ENCODE measurements around the gene STBD1.
"Not testable (repeated sequence)": the region's sequence is repeated elsewhere in the genome, so short reads cannot be mapped to it uniquely, and the experiment has no call there.

Gene STBD1

GRCh38 chr4:76341063-76341462 is 34.5 kb downstream of the STBD1 start:
- peak; percentile 74 to 76 for DNase-seq (ENCODE audit: low read depth in 2 of 2)
- H3K4me3 ChIP-seq (replicated peaks in 1 of 2; ENCODE audit: low read depth in 2 of 2, low read length in 2 of 2) = no peak overlapping the region
- no peak for TF ChIP-seq CTCF (IDR thresholded peaks at IDR 0.05; ENCODE audit: low read depth, low read length)

DNA sequence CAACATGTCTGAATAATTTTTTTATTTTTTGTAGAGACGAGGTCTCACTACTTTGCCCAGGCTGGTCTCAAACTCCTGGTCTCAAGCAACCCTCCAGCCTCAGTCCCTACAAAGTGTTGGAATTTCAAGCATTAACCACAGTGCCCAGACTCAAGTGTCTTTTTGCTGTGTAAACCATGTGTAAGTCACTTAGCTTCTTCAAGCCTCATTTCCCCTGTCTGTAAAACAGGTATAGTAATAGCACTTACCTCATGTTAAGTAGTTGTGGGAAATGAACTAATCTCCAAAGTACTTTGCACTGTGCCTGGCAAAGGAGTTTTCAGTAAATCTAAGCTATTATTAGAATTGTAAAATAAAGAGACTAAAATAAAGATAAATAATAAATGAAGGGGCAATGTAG is 35.7 kb downstream of the STBD1 start:
- H3K4me3 ChIP-seq (replicated peaks in 1 of 2; ENCODE audit: low read depth in 2 of 2, low read length in 2 of 2) = no peak overlapping the region
- DNase-seq (ENCODE audit: low read depth in 2 of 2) = no peak

DNA sequence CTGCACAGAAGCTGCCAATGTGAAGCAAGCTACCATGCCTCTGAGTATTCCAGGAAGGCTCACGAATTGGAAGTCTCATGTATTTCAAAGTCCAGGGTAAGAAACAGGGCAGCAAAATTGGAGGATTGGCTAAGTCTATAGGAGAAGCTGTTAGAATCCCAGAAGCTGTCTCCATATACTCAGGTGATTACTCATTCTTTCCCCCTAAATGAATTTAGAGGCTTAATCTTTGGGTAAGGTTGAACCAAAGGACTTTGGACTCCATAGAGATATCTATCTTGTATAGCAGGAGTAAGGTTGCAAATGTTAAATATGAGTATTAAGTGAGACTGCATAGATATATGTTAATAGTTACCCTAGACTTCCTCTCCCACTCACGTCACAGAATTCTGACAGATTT is 36.3 kb downstream of the STBD1 start:
- no peak for DNase-seq (ENCODE audit: low read depth in 2 of 2)
- no peak for TF ChIP-seq CTCF (IDR thresholded peaks at IDR 0.05; ENCODE audit: low read depth, low read length)
- no peak overlapping the region for H3K4me3 ChIP-seq (replicated peaks in 1 of 2; ENCODE audit: low read depth in 2 of 2, low read length in 2 of 2)

More for the DNA sequence above, 35.7 kb downstream of the STBD1 start:
- no peak for TF ChIP-seq CTCF (IDR thresholded peaks at IDR 0.05; ENCODE audit: low read depth, low read length)

DNA sequence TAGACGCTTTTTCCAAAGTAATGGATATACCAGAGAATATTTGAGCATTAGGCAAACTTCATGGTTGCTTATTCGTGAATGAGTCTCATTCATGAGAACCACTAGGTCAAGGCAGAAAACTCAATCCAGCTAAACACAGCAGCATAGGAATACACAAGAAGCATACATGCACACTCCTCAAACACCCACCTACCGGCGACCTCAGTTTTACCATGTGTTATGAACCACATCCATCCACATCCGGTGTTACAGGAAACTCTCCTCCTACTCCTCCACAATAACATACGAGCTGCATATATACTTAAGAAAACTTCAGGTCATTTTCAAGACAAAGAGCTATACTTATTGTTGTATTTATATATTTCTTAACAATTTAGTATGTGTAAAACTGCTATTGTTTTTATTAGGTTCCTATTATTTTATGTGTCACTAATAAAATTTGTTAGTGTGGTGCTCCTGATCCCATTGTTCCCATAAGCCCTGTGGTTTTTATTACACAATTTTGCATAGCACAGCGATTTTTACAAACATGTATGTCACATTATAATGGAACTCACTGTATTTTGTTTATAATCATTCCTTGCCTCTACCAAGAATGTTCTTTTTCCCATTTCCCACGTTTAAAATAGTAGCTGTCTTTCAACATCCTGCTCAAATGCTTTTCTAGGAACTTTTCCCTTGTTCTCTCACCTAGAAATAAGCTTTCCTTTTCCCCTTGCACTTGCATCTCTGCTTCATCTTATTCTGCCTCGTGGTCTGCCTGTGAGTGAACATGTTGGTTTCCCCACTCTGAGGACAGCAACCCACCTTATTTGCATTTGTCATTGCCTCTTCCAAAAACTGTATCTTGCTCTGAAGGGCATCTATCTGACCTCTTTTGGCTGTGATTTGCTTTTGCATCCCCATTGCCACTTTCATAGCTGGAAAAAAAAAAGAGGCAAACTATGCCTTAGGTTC is 48.3 kb downstream of the STBD1 start:
- no peak overlapping the region for H3K4me3 ChIP-seq (replicated peaks in 1 of 2; ENCODE audit: low read depth in 2 of 2, low read length in 2 of 2)
- TF ChIP-seq CTCF (IDR thresholded peaks at IDR 0.05; ENCODE audit: low read depth, low read length) = no peak
- DNase-seq (ENCODE audit: low read depth in 2 of 2) = peak in 1 of 2 donors; percentile 26

GRCh38 chr4:76357981-76358380 is 51.4 kb downstream of the STBD1 start:
- DNase-seq (ENCODE audit: low read depth in 2 of 2) = no peak
- no peak overlapping the region for H3K4me3 ChIP-seq (replicated peaks in 1 of 2; ENCODE audit: low read depth in 2 of 2, low read length in 2 of 2)
- no peak for TF ChIP-seq CTCF (IDR thresholded peaks at IDR 0.05; ENCODE audit: low read depth, low read length)

DNA sequence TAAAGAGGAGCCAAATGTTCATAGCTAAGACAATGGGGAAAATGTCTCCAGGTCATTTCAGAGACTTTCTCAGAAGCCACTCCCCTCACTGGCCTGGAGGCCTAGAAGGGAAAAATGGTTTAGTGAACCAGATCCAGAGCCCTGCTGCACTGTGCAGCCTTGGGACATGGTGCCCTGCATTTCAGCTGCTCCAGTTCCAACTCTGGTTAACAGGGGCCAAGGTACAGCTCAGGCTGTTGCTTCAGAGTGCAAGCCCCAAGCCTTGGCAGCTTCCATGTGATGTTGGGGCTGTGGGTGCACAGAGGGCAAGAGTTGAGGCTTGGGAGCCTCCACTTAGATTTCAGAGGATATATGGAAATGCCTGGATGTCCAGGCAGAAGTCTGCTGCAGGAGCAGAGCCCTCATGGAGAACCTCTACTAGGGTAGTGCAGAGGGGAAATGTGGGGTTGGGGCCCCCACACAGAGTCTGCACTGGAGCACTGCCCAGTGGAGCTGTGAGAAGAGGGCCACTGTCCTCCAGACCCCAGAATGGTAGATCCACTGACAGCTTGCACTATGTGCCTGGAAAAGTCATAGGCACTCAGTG is 53.4 kb downstream of the STBD1 start:
- not testable (repeated sequence) for H3K4me3 ChIP-seq (replicated peaks in 1 of 2; ENCODE audit: low read depth in 2 of 2, low read length in 2 of 2); DNase-seq (ENCODE audit: low read depth in 2 of 2)
